Measurements from ENCODE around the gene PLSCR5. TPM values are rescaled to one million over a fixed set of nuclear protein-coding genes. Genes with fewer than 3 reads are reported as not detected.

The PLSCR5 gene
- polyA plus RNA-seq (2012; ENCODE audit: insufficient read depth, insufficient read length, low read depth) = not detected

DNA sequence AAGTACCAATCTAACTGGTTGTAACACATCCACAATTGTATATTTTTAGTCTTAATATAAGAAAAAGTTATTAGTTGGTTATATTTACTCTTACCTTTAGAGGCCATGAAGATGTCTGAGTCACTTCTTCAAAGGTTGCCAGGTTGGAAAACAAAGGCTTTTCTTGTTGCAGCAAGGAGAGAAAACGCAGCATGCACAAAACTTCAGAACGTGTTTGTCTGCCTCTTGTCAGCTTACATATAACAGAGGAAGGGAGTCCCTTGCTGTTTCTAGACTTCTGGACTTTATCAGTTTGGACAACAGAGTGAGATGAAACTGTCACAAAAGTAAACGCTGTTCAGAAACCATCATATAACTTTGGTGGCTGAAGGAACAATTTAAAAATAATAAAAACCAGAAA, at the start of gene PLSCR5:
Gene PLSCR5, minus strand, starts transcription at position 241 of the 400 bp plus-strand sequence. Its CDS starts 134 bp downstream, at position 107.
- Histone ChIP-seq H3K27me3 (no peaks in the 10 kb centered on the region), H3K4me1 (no peaks in the 10 kb centered on the region), H3K36me3 (no peaks in the 10 kb centered on the region), H3K9me3 (no peaks in the 10 kb centered on the region), H3K4me3 (ENCODE audit: low read depth, low read length) (no peak within 1 kb of the TSS)
- TF ChIP-seq, protein P1, sequence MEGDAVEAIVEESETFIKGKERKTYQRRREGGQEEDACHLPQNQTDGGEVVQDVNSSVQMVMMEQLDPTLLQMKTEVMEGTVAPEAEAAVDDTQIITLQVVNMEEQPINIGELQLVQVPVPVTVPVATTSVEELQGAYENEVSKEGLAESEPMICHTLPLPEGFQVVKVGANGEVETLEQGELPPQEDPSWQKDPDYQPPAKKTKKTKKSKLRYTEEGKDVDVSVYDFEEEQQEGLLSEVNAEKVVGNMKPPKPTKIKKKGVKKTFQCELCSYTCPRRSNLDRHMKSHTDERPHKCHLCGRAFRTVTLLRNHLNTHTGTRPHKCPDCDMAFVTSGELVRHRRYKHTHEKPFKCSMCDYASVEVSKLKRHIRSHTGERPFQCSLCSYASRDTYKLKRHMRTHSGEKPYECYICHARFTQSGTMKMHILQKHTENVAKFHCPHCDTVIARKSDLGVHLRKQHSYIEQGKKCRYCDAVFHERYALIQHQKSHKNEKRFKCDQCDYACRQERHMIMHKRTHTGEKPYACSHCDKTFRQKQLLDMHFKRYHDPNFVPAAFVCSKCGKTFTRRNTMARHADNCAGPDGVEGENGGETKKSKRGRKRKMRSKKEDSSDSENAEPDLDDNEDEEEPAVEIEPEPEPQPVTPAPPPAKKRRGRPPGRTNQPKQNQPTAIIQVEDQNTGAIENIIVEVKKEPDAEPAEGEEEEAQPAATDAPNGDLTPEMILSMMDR (IDR thresholded peaks at IDR 0.05; ENCODE audit: low read depth, low read length) = no peak
- DNase-seq = no peak

DNA sequence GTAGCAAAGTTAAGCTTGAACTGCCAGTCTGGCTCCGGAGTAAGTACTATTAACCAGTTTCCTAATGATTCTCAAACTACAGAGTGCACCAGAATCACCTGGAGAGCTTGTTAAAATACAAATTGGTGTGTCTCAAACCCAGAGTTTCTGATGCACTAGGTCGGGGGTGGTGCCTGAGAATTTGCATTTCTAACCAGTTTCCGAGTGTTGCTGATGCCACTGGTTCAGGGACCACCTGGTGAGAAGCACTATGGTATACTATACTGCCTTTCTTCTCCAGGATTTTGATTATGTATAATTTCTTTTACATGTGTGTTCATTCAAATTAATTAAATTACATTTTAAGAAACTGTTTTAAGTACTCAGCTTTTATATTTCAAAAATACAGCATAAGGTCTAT, 48.8 kb upstream of the PLSCR5 start:
- H3K4me1 ChIP-seq = no peaks in the 10 kb centered on the region
- H3K4me3 ChIP-seq (ENCODE audit: low read depth, low read length) = no peak overlapping the region
- no peaks in the 10 kb centered on the region for H3K27me3 ChIP-seq
- H3K9me3 ChIP-seq = no peaks in the 10 kb centered on the region
- TF ChIP-seq, protein P1 (IDR thresholded peaks at IDR 0.05; ENCODE audit: low read depth, low read length) = no peak
- no peaks in the 10 kb centered on the region for H3K36me3 ChIP-seq
- DNase-seq = no peak

DNA sequence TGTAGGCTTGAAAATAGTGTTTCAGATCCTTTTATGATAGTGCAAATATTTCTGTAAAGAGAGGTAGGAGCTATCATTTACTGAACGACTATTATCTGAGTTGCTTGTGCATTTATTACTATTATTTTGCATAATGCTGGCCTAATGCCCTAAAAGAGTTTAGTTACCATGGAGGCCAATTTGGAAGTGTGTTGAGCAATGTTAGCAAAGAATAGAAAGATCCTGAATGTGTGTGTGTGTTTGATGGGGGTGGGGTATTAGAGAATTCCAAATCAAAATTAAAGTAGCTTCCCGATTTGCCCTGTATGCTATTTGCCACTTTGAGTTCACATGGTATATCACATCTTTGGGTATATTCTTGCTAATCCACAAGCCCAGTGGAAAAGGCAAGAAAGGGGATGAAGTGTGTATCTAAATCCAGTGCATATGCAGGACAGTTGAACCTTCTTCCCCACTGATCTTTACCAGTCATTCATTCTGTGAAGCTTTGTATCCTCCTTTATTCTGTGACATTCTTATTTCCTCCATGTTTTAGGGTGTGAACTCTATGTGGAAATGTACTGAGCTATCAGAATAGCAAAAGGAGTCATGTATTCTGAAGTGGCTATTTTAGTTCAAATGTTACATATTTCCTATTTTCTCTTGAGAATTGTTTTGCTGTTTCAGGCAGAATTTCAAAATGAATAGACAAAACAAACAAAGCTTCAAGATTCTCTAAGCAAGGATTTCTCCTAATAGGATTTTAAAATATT, 45.7 kb upstream of the PLSCR5 start:
- Histone ChIP-seq H3K9me3 (no peaks in the 10 kb centered on the region), H3K4me1 (no peaks in the 10 kb centered on the region), H3K27me3 (no peaks in the 10 kb centered on the region), H3K4me3 (ENCODE audit: low read depth, low read length) (no peak overlapping the region), H3K36me3 (no peaks in the 10 kb centered on the region)
- no peak for DNase-seq
- TF ChIP-seq, protein P1 (IDR thresholded peaks at IDR 0.05; ENCODE audit: low read depth, low read length) = no peak

DNA sequence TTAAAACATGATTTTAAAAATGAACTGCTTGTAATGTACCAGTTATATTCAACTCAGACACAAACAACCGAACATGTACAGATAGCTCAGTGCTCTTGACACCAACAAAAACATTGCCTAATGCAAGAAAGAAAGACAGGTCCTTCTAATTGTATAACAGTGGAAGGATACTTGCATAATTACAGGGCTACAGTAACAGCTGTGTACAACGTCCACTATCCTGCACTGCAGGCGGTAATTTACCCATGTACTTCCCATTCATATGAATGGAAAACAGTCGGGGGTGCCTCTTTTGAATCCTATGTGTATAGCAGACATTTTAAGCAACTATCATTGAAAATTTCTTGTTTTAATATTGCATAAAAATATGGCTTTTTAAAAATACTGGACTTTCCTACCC, 41.1 kb upstream of the PLSCR5 start:
- Histone ChIP-seq H3K4me3 (ENCODE audit: low read depth, low read length) (no peak overlapping the region), H3K9me3 (no peaks in the 10 kb centered on the region), H3K36me3 (no peaks in the 10 kb centered on the region), H3K4me1 (no peaks in the 10 kb centered on the region), H3K27me3 (no peaks in the 10 kb centered on the region)
- no peak for DNase-seq
- TF ChIP-seq, protein P1 (IDR thresholded peaks at IDR 0.05; ENCODE audit: low read depth, low read length) = no peak

DNA sequence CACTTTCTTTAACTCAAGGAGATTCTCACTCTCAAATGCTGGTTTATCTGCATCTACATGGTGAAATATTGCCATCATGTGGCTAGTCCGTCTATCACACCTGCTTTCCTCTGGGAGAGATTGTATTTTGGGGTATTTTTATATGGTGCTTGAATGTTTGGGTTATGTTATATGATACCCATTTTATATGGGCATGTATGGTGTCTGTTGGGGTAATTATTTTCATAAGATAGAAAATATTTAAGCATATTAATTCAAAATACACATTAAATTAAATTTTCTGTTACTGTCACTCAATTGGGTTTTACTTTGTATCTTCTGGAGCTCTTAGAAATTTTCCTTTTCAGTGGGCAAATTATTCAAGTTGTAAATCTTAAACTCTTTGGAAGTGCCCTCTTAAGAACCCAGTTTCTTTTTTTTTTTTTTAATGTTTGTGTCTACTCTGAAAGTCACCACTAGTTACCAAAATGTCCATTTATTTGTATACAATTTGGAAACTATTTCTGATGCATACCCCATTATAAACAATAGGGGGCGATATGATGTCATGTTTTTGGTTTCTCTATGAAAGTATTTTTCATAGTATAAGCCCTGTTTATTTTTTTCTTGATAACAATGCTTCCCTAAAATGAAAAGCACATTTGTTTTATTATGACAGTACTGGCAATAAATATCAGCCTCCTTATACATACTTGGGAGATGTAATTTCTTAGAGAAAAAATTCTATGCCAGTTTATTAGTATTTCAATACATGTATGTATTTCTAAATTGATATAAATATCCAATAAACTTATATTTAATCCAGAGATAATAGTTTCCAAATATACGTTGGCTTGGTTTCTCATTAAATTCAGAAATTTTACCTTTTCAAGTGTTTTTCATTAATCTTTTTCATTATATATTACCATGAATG, 36.1 kb upstream of the PLSCR5 start:
- Histone ChIP-seq H3K27me3 (no peaks in the 10 kb centered on the region), H3K4me3 (ENCODE audit: low read depth, low read length) (no peak overlapping the region), H3K4me1 (no peaks in the 10 kb centered on the region), H3K36me3 (no peaks in the 10 kb centered on the region), H3K9me3 (no peaks in the 10 kb centered on the region)
- no peak for DNase-seq
- TF ChIP-seq, protein P1 (IDR thresholded peaks at IDR 0.05; ENCODE audit: low read depth, low read length) = peak; percentile 59

Measured in BE2C (cell line).